Suprapubic skin (tissue), 4 donors: ENCODE data around the gene FAM171A2.

ENCODE experiments used
- POLR2A ChIP-seq, 2 donors: fragments of 450-650 bp; IDR thresholded peaks; one replicate each; pipeline ENCODE4 v1.6.1; 2017; ENCODE audit warnings: antibody characterized with exemption in 2 of 2, mild to moderate bottlenecking in 2 of 2, moderate library complexity in 2 of 2
- POLR2AphosphoS5 ChIP-seq, 3 donors: sonication (generic); formaldehyde crosslinking; IDR thresholded peaks; one replicate each; pipeline ENCODE4 v1.6.1; 2017; ENCODE audit warnings: antibody characterized with exemption in 3 of 3
- TF ChIP-seq, protein P1 (sequence below), 2 donors: fragments of 200-600 bp in 1 of 2; fragments of 450-650 bp in 1 of 2; sonication (generic) in 1 of 2; IDR thresholded peaks; one replicate each; pipeline ENCODE4 v1.5.1; 2016 to 2019; ENCODE audit warnings: antibody characterized with exemption in 2 of 2, mild to moderate bottlenecking in 1 of 2, moderate library complexity in 1 of 2

DNA sequence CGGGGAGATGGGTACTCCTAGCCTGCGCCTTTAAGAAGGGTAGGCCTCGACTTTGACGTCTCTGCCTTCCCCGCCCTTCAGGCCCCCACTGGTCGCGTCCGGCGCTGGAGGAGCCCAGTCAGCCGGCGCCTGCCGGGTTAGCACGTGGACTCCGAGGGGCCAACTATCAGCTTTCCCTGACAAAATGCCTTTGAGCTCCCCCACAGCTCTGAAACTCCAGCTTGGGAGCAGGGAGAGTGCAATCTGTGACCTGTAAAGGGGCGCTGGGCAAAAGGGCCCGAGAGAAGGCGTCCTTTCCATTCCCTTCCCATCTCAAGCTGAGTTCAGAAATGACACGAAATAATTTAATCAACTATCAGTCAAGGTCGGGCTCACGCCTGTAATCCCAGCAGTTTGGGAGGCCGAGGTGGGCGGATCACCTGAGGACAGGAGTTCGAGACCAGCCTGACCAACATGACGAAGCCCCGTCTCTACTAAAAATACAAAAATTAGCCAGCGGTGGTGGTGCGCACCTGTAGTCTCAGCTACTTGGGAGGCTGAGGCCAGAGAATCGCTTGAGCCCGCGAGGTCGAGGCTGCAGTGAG is 36.7 kb downstream of the FAM171A2 start:
- TF ChIP-seq, protein P1, sequence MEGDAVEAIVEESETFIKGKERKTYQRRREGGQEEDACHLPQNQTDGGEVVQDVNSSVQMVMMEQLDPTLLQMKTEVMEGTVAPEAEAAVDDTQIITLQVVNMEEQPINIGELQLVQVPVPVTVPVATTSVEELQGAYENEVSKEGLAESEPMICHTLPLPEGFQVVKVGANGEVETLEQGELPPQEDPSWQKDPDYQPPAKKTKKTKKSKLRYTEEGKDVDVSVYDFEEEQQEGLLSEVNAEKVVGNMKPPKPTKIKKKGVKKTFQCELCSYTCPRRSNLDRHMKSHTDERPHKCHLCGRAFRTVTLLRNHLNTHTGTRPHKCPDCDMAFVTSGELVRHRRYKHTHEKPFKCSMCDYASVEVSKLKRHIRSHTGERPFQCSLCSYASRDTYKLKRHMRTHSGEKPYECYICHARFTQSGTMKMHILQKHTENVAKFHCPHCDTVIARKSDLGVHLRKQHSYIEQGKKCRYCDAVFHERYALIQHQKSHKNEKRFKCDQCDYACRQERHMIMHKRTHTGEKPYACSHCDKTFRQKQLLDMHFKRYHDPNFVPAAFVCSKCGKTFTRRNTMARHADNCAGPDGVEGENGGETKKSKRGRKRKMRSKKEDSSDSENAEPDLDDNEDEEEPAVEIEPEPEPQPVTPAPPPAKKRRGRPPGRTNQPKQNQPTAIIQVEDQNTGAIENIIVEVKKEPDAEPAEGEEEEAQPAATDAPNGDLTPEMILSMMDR (IDR thresholded peaks at IDR 0.05) = no peak
- no peak for TF ChIP-seq POLR2A (IDR thresholded peaks at IDR 0.05)
- TF ChIP-seq POLR2AphosphoS5 (IDR thresholded peaks at IDR 0.05) = peak in 2 of 3 donors; percentile 4 to 47
